ENCODE measurements around the gene OR2F2. TPM values are rescaled to one million over a fixed set of nuclear protein-coding genes. Genes with fewer than 3 reads are reported as not detected.

The OR2F2 gene
- total RNA-seq, 2 experiments from 2014 or later: not detected

- H3K9me3 Mint-ChIP-seq: no peaks in the 10 kb centered on the region
- H3K27ac Mint-ChIP-seq: no peak overlapping the region
- no peak overlapping the region for H3K4me3 Mint-ChIP-seq
- H3K36me3 Mint-ChIP-seq (ENCODE audit: low read depth): no peaks in the 10 kb centered on the region
- POLR2A ChIA-PET: no interaction called here
- DNase-seq: no peak
- no peaks in the 10 kb centered on the region for H3K4me1 Mint-ChIP-seq
- CTCF ChIA-PET: no interaction called here
- H3K27me3 Mint-ChIP-seq: peaks cover 7% of the 10 kb centered on the region
Observed at GRCh38 chr7:143973870-143974416, 38.9 kb downstream of the OR2F2 start.

GRCh38 chr7:143974459-143974858 is 39.4 kb downstream of the OR2F2 start:
- DNase-seq: no peak
- Mint-ChIP-seq H3K9me3 (no peaks in the 10 kb centered on the region), H3K36me3 (ENCODE audit: low read depth) (no peaks in the 10 kb centered on the region), H3K4me3 (no peak overlapping the region), H3K4me1 (no peaks in the 10 kb centered on the region), H3K27ac (no peak overlapping the region), H3K27me3 (peaks cover 7% of the 10 kb centered on the region)
- ChIA-PET CTCF (no interaction called here), POLR2A (no interaction called here)

DNA sequence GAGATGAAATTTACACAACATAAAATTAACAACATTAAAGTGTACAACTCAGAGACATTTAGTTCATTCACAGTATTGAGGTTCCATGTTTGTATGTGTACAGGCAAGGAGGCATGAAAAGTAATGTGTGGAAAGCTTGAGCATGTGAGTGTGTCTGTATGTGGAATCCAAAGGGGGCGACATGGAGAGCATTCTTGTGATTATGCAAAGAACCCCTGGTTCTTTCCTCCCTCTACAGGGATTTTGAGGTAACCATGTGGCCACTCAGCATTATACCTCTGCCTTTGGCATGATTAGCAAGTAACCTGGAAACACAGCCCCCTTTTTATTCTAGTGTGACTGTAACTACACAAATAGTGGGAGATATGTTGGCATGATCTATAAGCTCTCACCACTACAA is 40.6 kb downstream of the OR2F2 start:
- CTCF ChIA-PET: no interaction called here
- Mint-ChIP-seq H3K9me3 (no peaks in the 10 kb centered on the region), H3K27ac (no peak overlapping the region), H3K4me3 (no peak overlapping the region), H3K27me3 (peaks cover 7% of the 10 kb centered on the region), H3K36me3 (ENCODE audit: low read depth) (no peaks in the 10 kb centered on the region), H3K4me1 (no peaks in the 10 kb centered on the region)
- POLR2A ChIA-PET: no interaction called here
- DNase-seq: no peak

DNA sequence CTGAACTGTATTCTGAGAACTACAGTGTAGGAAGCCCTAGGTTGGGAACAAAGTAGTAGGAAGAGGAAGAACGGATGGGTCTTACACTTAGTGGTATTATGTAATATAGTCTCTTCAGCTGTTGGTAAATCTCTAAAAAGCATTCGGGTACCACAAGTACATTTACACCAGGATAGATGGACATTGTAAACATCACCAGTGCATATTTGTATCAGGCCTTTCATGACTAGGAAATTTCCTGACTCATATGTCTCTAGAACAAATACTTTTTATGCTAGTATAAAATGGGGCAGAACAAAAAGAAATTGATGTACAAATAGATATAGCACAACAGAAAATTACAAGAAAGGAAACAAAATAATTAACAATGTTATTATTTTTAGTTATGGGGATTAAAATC is 43.6 kb downstream of the OR2F2 start:
- Mint-ChIP-seq H3K27ac (no peak overlapping the region), H3K9me3 (no peaks in the 10 kb centered on the region), H3K36me3 (ENCODE audit: low read depth) (no peaks in the 10 kb centered on the region), H3K4me3 (no peak overlapping the region), H3K27me3 (peaks cover 7% of the 10 kb centered on the region), H3K4me1 (no peaks in the 10 kb centered on the region)
- DNase-seq: no peak
- ChIA-PET CTCF (no interaction called here), POLR2A (no interaction called here)

DNA sequence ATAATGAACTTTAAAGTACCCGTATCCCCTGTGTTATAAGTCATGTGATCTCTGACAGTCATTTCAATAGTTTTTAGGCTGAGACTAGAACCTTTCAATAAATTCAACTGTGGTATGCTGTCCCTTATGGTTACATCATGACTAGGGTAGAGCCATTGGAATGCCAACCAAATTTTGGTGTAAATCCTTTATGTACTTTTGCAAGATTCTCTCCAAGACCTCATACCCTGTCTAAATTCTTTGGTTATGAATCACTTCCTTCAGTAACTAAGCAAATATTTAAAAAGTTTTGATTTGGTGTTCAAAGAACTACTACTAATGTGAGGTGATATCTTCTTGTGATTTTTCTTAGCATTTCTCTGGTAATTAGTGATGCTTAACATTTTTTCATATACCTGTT is 44.3 kb downstream of the OR2F2 start:
- no peak overlapping the region for H3K4me3 Mint-ChIP-seq
- POLR2A ChIA-PET: no interaction called here
- DNase-seq: no peak
- H3K36me3 Mint-ChIP-seq (ENCODE audit: low read depth): no peaks in the 10 kb centered on the region
- CTCF ChIA-PET: no interaction called here
- no peak overlapping the region for H3K27ac Mint-ChIP-seq
- peaks cover 7% of the 10 kb centered on the region for H3K27me3 Mint-ChIP-seq
- H3K4me1 Mint-ChIP-seq: no peaks in the 10 kb centered on the region
- no peaks in the 10 kb centered on the region for H3K9me3 Mint-ChIP-seq

DNA sequence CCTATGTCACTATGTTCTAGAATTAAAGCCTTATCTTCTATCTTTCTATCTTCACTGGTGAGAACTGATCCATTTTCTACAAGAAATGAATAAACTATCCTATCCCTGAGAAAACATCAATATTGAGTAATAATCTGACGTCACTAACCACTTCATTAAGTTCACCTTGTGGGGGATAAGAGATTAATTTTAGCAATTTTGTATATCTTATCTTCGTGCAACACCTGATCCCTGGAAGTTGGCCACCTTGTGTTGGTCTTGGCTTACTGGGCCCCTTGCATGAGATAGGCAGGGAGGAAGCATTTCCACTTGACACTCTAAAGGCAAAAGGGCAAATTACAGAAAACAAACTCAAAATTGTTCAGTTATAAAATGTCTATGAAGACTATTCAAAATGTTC is 45.0 kb downstream of the OR2F2 start:
- no peak overlapping the region for H3K27ac Mint-ChIP-seq
- no peak for DNase-seq
- ChIA-PET POLR2A (no interaction called here), CTCF (no interaction called here)
- no peaks in the 10 kb centered on the region for H3K9me3 Mint-ChIP-seq
- H3K36me3 Mint-ChIP-seq (ENCODE audit: low read depth): no peaks in the 10 kb centered on the region
- H3K4me3 Mint-ChIP-seq: no peak overlapping the region
- no peaks in the 10 kb centered on the region for H3K4me1 Mint-ChIP-seq
- H3K27me3 Mint-ChIP-seq: peaks cover 3% of the 10 kb centered on the region

GRCh38 chr7:143980746-143981510 is 45.9 kb downstream of the OR2F2 start:
- POLR2A ChIA-PET: no interaction called here
- no peaks in the 10 kb centered on the region for H3K9me3 Mint-ChIP-seq
- H3K27ac Mint-ChIP-seq: no peak overlapping the region

GRCh38 chr7:143983960-143984359 is 48.9 kb downstream of the OR2F2 start:
- Mint-ChIP-seq H3K27ac (no peak overlapping the region), H3K9me3 (no peaks in the 10 kb centered on the region), H3K4me1 (peaks cover 5% of the 10 kb centered on the region), H3K36me3 (ENCODE audit: low read depth) (no peaks in the 10 kb centered on the region), H3K4me3 (no peak overlapping the region), H3K27me3 (no peaks in the 10 kb centered on the region)
- ChIA-PET CTCF (no interaction called here), POLR2A (no interaction called here)
- no peak for DNase-seq

More at GRCh38 chr7:143980746-143981510, 45.9 kb downstream of the OR2F2 start:
- Mint-ChIP-seq H3K27me3 (no peaks in the 10 kb centered on the region), H3K36me3 (ENCODE audit: low read depth) (no peaks in the 10 kb centered on the region), H3K4me3 (no peak overlapping the region), H3K4me1 (no peaks in the 10 kb centered on the region)
- CTCF ChIA-PET: no interaction called here
- DNase-seq: no peak

Other genes with a start within 250 kb of the OR2F2 start
- 1 to 10 TPM; 3.0 TPM for gene CTAGE6, start 177.5 kb upstream of the OR2F2 start, total RNA-seq
- gene TCAF1, start 33.1 kb upstream of the OR2F2 start, total RNA-seq: 10 to 100 TPM; 24.7 to 25.2 TPM
- not detected for gene OR2F1, start 19.6 kb downstream of the OR2F2 start, total RNA-seq
- gene OR6B1, start 65.1 kb downstream of the OR2F2 start, total RNA-seq: not detected
- gene OR2A5, start 113.7 kb downstream of the OR2F2 start, total RNA-seq: not detected
- gene OR2A25, start 134.6 kb downstream of the OR2F2 start, total RNA-seq: not detected
- gene OR2A12, start 151.0 kb downstream of the OR2F2 start, total RNA-seq: not detected
- gene OR2A2, start 174.3 kb downstream of the OR2F2 start, total RNA-seq: not detected
- gene OR2A14, start 187.9 kb downstream of the OR2F2 start, total RNA-seq: not detected
- gene CTAGE4, start 248.2 kb downstream of the OR2F2 start, total RNA-seq: 1 to 10 TPM; 3.4 to 5.3 TPM

Measured in activated CD4-positive, alpha-beta memory T cell treated with anti-CD3 and anti-CD28 coated beads, Interleukin-2, amount 10 ng/mL, durations not matched to agents 7 days and 5 days (primary cell).